Activated naive CD8-positive, alpha-beta T cell treated with anti-CD3 and anti-CD28 coated beads, Interleukin-2, amount 10 ng/mL, durations not matched to agents 7 days and 5 days (primary cell): ENCODE measurements around the gene BORCS5. TPM values are rescaled to one million over a fixed set of nuclear protein-coding genes. Genes with fewer than 3 reads are reported as not detected.
A peak's percentile ranks its signal among the peaks of the same experiment; 100 is the strongest.
"Not testable (repeated sequence)": the region's sequence is repeated elsewhere in the genome, so short reads cannot be mapped to it uniquely, and the experiment has no call there.

Source experiments
- ATAC-seq: fragments of 150-1000 bp; cut with Tn5 transposase; one replicate; pipeline ENCODE4 v1.10.0; 2021; ENCODE audit warnings: low read depth, moderate library complexity
- POLR2A ChIA-PET: fragments of 350-600 bp; sonication (Branson Sonifier 250); formaldehyde crosslinking; loops from one replicate; lab custom pipeline; 2021; ENCODE audit warnings: antibody characterized with exemption; lab: Charles Lee
- DNase-seq: peaks from one replicate; pipeline ENCODE4 v3.0.0; 2021
- H3K27ac Mint-ChIP-seq: one replicate; pipeline ENCODE4 v1.8.0; 2022; ENCODE audit warnings: mild to moderate bottlenecking, mixed read lengths
- H3K27me3 Mint-ChIP-seq: one replicate; pipeline ENCODE4 v1.8.0; 2022; ENCODE audit warnings: mild to moderate bottlenecking, moderate library complexity, mixed read lengths
- H3K36me3 Mint-ChIP-seq: one replicate; pipeline ENCODE4 v1.8.0; 2021; ENCODE audit warnings: mild to moderate bottlenecking, mixed read lengths
- H3K4me1 Mint-ChIP-seq: one replicate; pipeline ENCODE4 v1.8.0; 2021; ENCODE audit warnings: mixed read lengths
- H3K4me3 Mint-ChIP-seq: one replicate; pipeline ENCODE4 v1.8.0; 2022; ENCODE audit warnings: mild to moderate bottlenecking, moderate library complexity, mixed read lengths
- H3K9me3 Mint-ChIP-seq: one replicate; pipeline ENCODE4 v1.8.0; 2021; ENCODE audit warnings: mixed read lengths
- total RNA-seq, 2 experiments: library from RNA; stranded (reverse); gene quantifications; one replicate each; pipeline ENCODE4 v1.2.3, GENCODE V29; 2021

The BORCS5 gene
- 10 to 100 TPM; 20.1 to 21.8 TPM for total RNA-seq

DNA sequence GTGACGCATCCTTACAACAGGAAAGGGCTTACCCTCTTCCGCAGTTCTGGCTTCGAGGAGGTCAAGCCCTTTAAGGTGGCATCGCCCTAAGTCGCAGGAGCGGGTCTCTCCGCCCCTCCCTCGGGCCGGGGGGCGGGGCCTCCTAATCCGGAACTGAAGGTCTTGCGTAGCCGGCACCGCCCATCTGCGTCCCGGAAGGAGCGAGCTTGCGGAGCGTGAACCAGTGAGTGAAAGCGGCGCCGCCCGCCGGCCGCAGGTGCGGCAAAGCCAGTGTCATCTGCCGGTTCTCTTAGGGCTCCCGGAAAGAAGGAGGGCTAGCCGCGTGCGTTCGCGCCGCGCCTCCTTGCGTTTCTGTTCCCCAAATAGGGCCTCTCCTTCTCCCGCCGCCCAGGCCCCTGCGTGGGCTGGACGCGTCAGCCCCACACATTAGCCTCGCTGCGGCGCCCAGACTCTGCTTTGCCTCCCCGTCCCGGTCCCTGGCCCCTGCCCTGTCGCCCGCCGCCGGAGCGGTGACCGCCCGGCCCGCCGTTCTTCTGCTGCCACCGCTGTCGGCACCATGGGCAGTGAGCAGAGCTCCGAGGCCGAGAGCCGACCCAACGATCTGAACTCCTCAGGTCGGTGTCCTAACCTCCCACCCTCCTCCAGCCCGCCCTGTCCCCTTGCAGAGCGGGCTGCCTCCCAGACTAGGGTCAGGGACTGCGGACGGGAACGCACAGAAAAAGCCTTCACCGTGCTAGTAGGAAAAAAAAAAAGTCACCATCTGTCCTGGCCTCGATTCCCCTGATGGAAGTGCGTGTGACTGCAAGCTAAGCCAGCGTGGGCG, at the start of gene BORCS5:
BORCS5 (plus strand) TSS at position 183 of the 823 bp plus-strand sequence; CDS start at position 557, 374 bp downstream.
- Mint-ChIP-seq H3K27ac (peak within 1 kb of the TSS; percentile 97), H3K27me3 (no peaks in the 10 kb centered on the region), H3K4me3 (peak within 1 kb of the TSS; percentile 92), H3K9me3 (no peaks in the 10 kb centered on the region), H3K4me1 (peaks cover 42% of the 10 kb centered on the region), H3K36me3 (peaks cover 2% of the 10 kb centered on the region)
- peak; percentile 99 for DNase-seq
- POLR2A ChIA-PET: interaction anchor here (0.6 to 3.8 kb wide), 37 partner anchors 10 to 1913 kb away, joined by 3 to 86 read pairs (median 4); partner anchors contain the start of genes BCL2L14, CDKN1B, DUSP16 and ETV6
- peak; percentile 88 for ATAC-seq

DNA sequence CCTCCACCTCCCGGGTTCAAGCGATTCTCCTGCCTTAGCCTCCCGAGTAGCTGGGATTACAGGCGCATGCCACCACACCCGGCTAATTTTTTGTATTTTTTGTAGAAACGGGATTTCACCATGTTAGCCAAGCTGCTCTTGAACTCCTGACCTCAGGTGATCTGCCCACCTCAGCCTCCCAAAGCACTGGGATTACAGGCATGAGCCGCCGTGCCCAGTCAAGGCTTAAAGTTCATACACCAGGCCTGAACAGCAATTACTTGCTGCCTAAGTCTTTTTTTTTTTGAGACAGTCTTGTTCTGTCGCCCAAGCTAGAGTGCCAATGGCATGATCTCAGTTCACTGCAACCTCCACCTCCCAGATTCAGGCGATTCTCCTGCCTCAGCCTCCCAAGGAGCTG, 46.2 kb upstream of the BORCS5 start:
- H3K9me3 Mint-ChIP-seq, DNase-seq, POLR2A ChIA-PET, H3K36me3 Mint-ChIP-seq, H3K27ac Mint-ChIP-seq, H3K4me3 Mint-ChIP-seq, ATAC-seq, H3K27me3 Mint-ChIP-seq, H3K4me1 Mint-ChIP-seq: not testable (repeated sequence)

GRCh38 chr12:12315838-12316237, 41.0 kb upstream of the BORCS5 start:
- peaks cover 9% of the 10 kb centered on the region for H3K27me3 Mint-ChIP-seq
- H3K27ac Mint-ChIP-seq: no peak overlapping the region
- no peak for DNase-seq
- H3K36me3 Mint-ChIP-seq: no peaks in the 10 kb centered on the region
- no peaks in the 10 kb centered on the region for H3K4me1 Mint-ChIP-seq
- H3K4me3 Mint-ChIP-seq: no peak overlapping the region
- no peak for ATAC-seq
- H3K9me3 Mint-ChIP-seq: no peaks in the 10 kb centered on the region
- POLR2A ChIA-PET: no interaction called here

DNA sequence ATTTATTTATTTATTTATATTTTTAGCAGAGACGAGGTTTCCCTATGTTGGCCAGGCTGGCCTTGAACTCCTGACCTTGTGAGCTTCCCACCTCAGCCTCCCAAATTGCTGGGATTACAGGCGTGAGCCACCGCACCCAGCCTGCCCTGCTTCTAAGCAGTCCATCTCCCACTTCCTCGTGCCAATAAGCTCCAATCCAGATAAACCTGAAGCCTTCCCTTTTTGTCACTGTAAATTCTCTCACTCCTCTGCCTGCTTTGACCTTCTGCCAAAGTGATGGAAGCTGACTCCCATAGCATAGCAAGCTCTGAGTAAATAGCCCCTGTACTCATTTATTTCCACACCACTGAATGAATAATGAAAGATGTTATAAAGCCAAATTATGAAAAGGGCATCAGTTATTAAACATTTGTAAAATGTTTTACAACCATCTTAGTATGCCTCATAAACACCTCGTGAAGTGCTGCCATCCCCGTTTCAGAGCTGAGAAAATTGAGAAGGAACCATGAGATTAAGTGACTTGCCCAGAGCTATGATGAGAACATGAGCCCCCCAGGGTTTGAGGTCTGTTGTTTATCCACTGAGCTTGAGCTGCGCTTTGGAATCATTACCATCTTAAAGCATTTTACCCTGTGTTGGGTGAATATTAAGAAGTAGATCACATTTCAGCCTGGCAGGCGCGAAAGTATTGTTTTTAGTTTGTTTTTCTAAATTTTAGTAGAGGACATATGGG, 37.3 kb upstream of the BORCS5 start:
- POLR2A ChIA-PET: interaction anchor here (0.7 kb wide), 1 partner anchor 1139 kb away, joined by 4 read pairs; no protein-coding TSS in a partner anchor
- no peak for ATAC-seq
- Mint-ChIP-seq H3K27ac (no peak overlapping the region), H3K9me3 (no peaks in the 10 kb centered on the region), H3K4me3 (no peak overlapping the region), H3K4me1 (no peaks in the 10 kb centered on the region), H3K36me3 (no peaks in the 10 kb centered on the region), H3K27me3 (peaks cover 23% of the 10 kb centered on the region)
- DNase-seq: no peak

GRCh38 chr12:12323118-12323517, 33.8 kb upstream of the BORCS5 start:
- H3K27ac Mint-ChIP-seq: no peak overlapping the region
- H3K27me3 Mint-ChIP-seq: peaks cover 23% of the 10 kb centered on the region

GRCh38 chr12:12323591-12323990, 33.3 kb upstream of the BORCS5 start:
- peaks cover 8% of the 10 kb centered on the region for H3K4me1 Mint-ChIP-seq
- DNase-seq: no peak
- no peaks in the 10 kb centered on the region for H3K9me3 Mint-ChIP-seq
- H3K4me3 Mint-ChIP-seq: no peak overlapping the region
- POLR2A ChIA-PET: no interaction called here
- no peak for ATAC-seq
- H3K27ac Mint-ChIP-seq: no peak overlapping the region
- peaks cover 23% of the 10 kb centered on the region for H3K27me3 Mint-ChIP-seq
- H3K36me3 Mint-ChIP-seq: no peaks in the 10 kb centered on the region

More at GRCh38 chr12:12323118-12323517, 33.8 kb upstream of the BORCS5 start:
- Mint-ChIP-seq H3K9me3 (no peaks in the 10 kb centered on the region), H3K36me3 (no peaks in the 10 kb centered on the region), H3K4me1 (peaks cover 8% of the 10 kb centered on the region), H3K4me3 (no peak overlapping the region)
- no peak for ATAC-seq
- POLR2A ChIA-PET: no interaction called here
- no peak for DNase-seq

DNA sequence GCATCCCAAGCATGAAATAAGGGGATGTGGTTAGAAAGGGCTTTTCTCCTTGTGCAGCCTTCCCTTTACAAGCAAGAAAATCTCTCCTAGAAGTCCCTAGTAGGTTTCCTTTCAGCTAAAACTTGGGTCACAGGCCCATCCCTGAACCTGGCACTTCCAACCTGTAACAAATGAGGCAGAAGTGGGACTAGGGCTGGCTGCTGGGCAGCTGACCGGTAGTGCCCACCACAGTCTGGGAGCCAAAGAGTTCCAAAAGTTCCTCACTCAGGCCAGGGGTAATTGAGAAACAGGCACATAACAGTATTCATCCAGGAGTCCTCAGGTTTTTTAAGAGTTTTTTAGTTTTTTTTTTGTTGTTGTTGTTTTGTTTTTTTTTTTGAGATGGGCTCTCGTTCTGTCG, 30.6 kb upstream of the BORCS5 start:
- POLR2A ChIA-PET: no interaction called here
- no peak for DNase-seq
- H3K27ac Mint-ChIP-seq: no peak overlapping the region
- no peaks in the 10 kb centered on the region for H3K9me3 Mint-ChIP-seq
- peaks cover 8% of the 10 kb centered on the region for H3K4me1 Mint-ChIP-seq
- H3K27me3 Mint-ChIP-seq: peaks cover 15% of the 10 kb centered on the region
- ATAC-seq: no peak
- H3K4me3 Mint-ChIP-seq: no peak overlapping the region
- no peaks in the 10 kb centered on the region for H3K36me3 Mint-ChIP-seq

DNA sequence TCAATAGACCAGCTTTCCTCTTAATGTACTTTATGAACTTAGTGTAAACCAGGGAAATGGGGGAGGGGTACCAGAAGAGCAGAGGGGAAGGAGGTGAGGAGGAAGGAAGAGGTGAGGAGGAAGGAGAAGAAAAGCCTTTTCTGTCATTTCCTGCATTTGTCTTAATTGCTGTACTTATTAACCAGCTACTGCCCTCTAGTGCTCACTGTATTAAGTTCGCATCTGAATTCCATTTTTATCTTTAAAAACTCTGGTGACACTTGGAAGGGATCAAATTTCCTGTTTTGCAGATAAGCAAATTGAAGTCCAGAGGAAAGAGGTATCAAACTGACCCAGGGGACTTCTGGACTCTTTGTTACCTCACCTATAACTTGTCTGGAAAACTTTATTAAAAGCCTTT, 29.1 kb upstream of the BORCS5 start:
- no peak overlapping the region for H3K4me3 Mint-ChIP-seq
- POLR2A ChIA-PET: interaction anchor here (0.5 kb wide), 1 partner anchor 251 kb away, joined by 3 read pairs; no protein-coding TSS in a partner anchor
- H3K9me3 Mint-ChIP-seq: no peaks in the 10 kb centered on the region

DNA sequence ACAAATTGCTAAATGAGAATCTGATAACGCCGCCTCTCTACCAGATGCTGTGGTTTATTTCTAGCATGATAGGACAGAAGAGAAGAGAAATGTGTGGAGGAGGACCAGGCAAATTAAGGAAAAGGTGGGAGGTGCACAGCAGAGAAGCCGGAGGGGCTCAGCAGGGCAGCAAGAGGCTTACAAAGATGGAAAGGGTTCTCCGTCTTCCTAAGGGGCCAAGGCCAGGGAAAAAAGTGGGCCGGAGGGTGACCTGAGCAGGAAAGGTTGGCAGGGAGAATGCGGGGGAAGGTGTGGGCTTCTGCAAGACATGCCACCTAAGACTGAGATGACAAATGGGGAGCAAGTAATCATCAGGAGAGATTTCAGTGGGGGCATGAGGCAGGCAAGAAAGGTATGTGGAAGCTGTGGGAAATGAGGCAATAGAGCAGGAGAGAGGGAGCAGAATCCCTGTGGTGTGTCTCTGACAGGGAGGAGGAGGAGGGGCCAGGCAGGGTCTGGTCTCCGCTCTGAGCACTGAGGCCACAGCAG, 25.6 kb upstream of the BORCS5 start:
- ATAC-seq (no peak), DNase-seq (no peak)
- peaks cover 6% of the 10 kb centered on the region for H3K27me3 Mint-ChIP-seq
- no peak overlapping the region for H3K4me3 Mint-ChIP-seq
- POLR2A ChIA-PET: no interaction called here
- H3K27ac Mint-ChIP-seq: no peak overlapping the region
- H3K36me3 Mint-ChIP-seq: no peaks in the 10 kb centered on the region
- peaks cover 14% of the 10 kb centered on the region for H3K4me1 Mint-ChIP-seq
- H3K9me3 Mint-ChIP-seq: no peaks in the 10 kb centered on the region

More for the DNA sequence above, 29.1 kb upstream of the BORCS5 start:
- ATAC-seq (no peak), DNase-seq (no peak)
- Mint-ChIP-seq H3K4me1 (peaks cover 8% of the 10 kb centered on the region), H3K27me3 (peaks cover 12% of the 10 kb centered on the region), H3K36me3 (no peaks in the 10 kb centered on the region), H3K27ac (no peak overlapping the region)

DNA sequence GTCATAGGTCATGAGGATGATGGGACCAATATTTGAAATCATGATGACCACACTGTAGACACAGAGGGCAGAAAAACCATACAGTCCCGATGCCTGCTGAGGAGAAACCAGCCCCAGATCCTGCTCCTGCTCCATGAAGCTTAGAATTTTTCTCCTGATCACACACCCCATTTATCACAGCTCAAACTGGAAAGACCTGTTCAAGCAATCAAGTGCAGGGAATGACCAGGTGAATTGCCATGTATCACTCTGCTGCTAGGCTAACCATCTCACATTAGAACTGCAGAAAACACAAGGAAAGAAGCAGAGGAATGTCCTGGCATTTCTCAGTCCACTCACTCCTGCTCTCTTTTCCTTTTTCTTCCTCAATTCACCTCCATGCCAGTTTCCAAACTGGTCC, 25.0 kb upstream of the BORCS5 start:
- Mint-ChIP-seq H3K27ac (no peak overlapping the region), H3K27me3 (peaks cover 6% of the 10 kb centered on the region), H3K4me3 (no peak overlapping the region), H3K36me3 (no peaks in the 10 kb centered on the region), H3K9me3 (no peaks in the 10 kb centered on the region), H3K4me1 (peaks cover 14% of the 10 kb centered on the region)
- no peak for ATAC-seq
- POLR2A ChIA-PET: no interaction called here
- DNase-seq: no peak

GRCh38 chr12:12333407-12334366, 23.2 kb upstream of the BORCS5 start:
- peaks cover 12% of the 10 kb centered on the region for H3K4me1 Mint-ChIP-seq

GRCh38 chr12:12334367-12335040, 22.4 kb upstream of the BORCS5 start:
- POLR2A ChIA-PET: interaction anchor here (1.9 kb wide), 1 partner anchor 22 kb away, joined by 6 read pairs; the partner anchor contains the start of gene BORCS5
- Mint-ChIP-seq H3K4me1 (peaks cover 15% of the 10 kb centered on the region), H3K4me3 (no peak overlapping the region), H3K27ac (no peak overlapping the region), H3K9me3 (no peaks in the 10 kb centered on the region), H3K36me3 (no peaks in the 10 kb centered on the region), H3K27me3 (peaks cover 6% of the 10 kb centered on the region)
- DNase-seq: peak; percentile 73
- ATAC-seq: peak; percentile 88

More at GRCh38 chr12:12333407-12334366, 23.2 kb upstream of the BORCS5 start:
- POLR2A ChIA-PET: interaction anchor here (0.6 to 1.9 kb wide), 2 partner anchors 23 to 403 kb away, joined by 3 to 6 read pairs; partner anchors contain the start of gene BORCS5
- no peaks in the 10 kb centered on the region for H3K36me3 Mint-ChIP-seq
- no peaks in the 10 kb centered on the region for H3K9me3 Mint-ChIP-seq
- peaks cover 6% of the 10 kb centered on the region for H3K27me3 Mint-ChIP-seq
- DNase-seq (no peak), ATAC-seq (no peak)
- no peak overlapping the region for H3K27ac Mint-ChIP-seq
- H3K4me3 Mint-ChIP-seq: no peak overlapping the region
